K562 (cell line): ENCODE data around the gene RSPH6A. TPM values are rescaled to one million over a fixed set of nuclear protein-coding genes. Genes with fewer than 3 reads are reported as not detected.
A peak's percentile ranks its signal among the peaks of the same experiment; 100 is the strongest.

Experiments used
- AFF4 ChIP-seq: sonication (generic); formaldehyde crosslinking; IDR thresholded peaks from 2 replicates; pipeline ENCODE4 v1.8.0; 2023; ENCODE audit warnings: mild to moderate bottlenecking, missing genetic modification reagents
- BCL6 ChIP-seq: fragments of 250-450 bp; sonication (Bioruptor Pico); IDR thresholded peaks from 2 replicates; pipeline ENCODE4 v1.4.0; 2020
- CC2D1A ChIP-seq: fragments of 450-650 bp; IDR thresholded peaks from 2 replicates; pipeline ENCODE4 v1.6.1; 2017; ENCODE audit warnings: mild to moderate bottlenecking
- CREBBP ChIP-seq: IDR thresholded peaks from one replicate; pipeline ENCODE4 v1.6.1; 2012; ENCODE audit warnings: low read depth, mild to moderate bottlenecking, control low read depth, inconsistent platforms, low read length
- ELF4 ChIP-seq: fragments of 450-650 bp; formaldehyde crosslinking; IDR thresholded peaks from 2 replicates; pipeline ENCODE4 v1.4.0; 2022; ENCODE audit warnings: missing genetic modification characterization
- KDM5B ChIP-seq: fragments of 200-600 bp; sonication (generic); IDR thresholded peaks from 2 replicates; pipeline ENCODE4 v1.6.1; 2012; ENCODE audit warnings: low read depth, mild to moderate bottlenecking, moderate library complexity, low read length, control low read depth, inconsistent platforms; ENCODE audit not compliant: insufficient replicate concordance
- MAZ ChIP-seq, 2 experiments: fragments of 450-650 bp in 1 of 2; sonication (generic) in 1 of 2; formaldehyde crosslinking; IDR thresholded peaks in 1 of 2; conservative IDR thresholded peaks in 1 of 2; 2 replicates each; pipeline versions ENCODE4 v1.4.0 to v1.5.0; 2020; ENCODE audit warnings: mild to moderate bottlenecking in 1 of 2, missing genetic modification reagents in 1 of 2
- MITF ChIP-seq: IDR thresholded peaks from 2 replicates; pipeline ENCODE4 v1.6.1; 2014; ENCODE audit warnings: antibody characterized with exemption
- RBM39 ChIP-seq: fragments of 200-400 bp; formaldehyde crosslinking; optimal IDR thresholded peaks from 2 replicates; pipeline ENCODE3; 2018; ENCODE audit warnings: low read depth, low read length
- RREB1 ChIP-seq: fragments of 250-450 bp; sonication (Bioruptor Pico); IDR thresholded peaks from 2 replicates; pipeline ENCODE4 v1.4.0; 2020
- SIN3A ChIP-seq, 2 experiments: fragments of 150-350 bp in 1 of 2; IDR thresholded peaks; 2 replicates each; pipeline ENCODE4 v1.6.1; 2011 to 2016; ENCODE audit warnings: borderline replicate concordance in 2 of 2, low read depth in 2 of 2, low read length in 2 of 2, mild to moderate bottlenecking in 2 of 2, moderate library complexity in 2 of 2; ENCODE audit not compliant: control insufficient read depth in 1 of 2
- THRB ChIP-seq: fragments of 450-650 bp; formaldehyde crosslinking; conservative IDR thresholded peaks from 2 replicates; pipeline ENCODE4 v1.4.0; 2022; ENCODE audit warnings: mild to moderate bottlenecking, missing genetic modification characterization
- TRIM24 ChIP-seq, 2 experiments: fragments of 450-650 bp; IDR thresholded peaks; 2 replicates each; pipeline ENCODE4 v1.6.1; 2016
- polyA plus RNA-seq, 8 experiments: library from polyadenylated mRNA; depleted of rRNA in 4 of 8; stranded (reverse) in 5 of 8; unstranded in 3 of 8; fragments of >200 nt; fragmentation: Nextera tagmentation in 2 of 8; fragmentation: Illumina TruSeq in 1 of 8; extraction: Ambion mirVana in 2 of 8; extraction: Trizol in 1 of 8; gene quantifications; 2 replicates each; pipeline versions ENCODE4 v1.2.1 to v1.2.3, GENCODE V29; 2011 to 2014; ENCODE audit warnings: inconsistent platforms in 1 of 8, missing spikeins in 1 of 8
- total RNA-seq, 7 experiments: library from RNA; depleted of rRNA in 6 of 7; stranded (reverse); fragments of >200 nt in 6 of 7; fragmentation: Illumina TruSeq in 2 of 7; extraction: Trizol in 2 of 7; gene quantifications; 2 replicates each; pipeline versions ENCODE4 v1.2.1 to v1.2.3, GENCODE V29; 2011 to 2021; ENCODE audit warnings: low replicate concordance in 1 of 7

The RSPH6A gene
- total and polyA plus RNA-seq, 9 of the 15 experiments (the other 6 are each of a cell fraction or from before 2014, with no cell fraction given) = 0.03 to 0.15 (median 0.07) TPM; not detected in 5

DNA sequence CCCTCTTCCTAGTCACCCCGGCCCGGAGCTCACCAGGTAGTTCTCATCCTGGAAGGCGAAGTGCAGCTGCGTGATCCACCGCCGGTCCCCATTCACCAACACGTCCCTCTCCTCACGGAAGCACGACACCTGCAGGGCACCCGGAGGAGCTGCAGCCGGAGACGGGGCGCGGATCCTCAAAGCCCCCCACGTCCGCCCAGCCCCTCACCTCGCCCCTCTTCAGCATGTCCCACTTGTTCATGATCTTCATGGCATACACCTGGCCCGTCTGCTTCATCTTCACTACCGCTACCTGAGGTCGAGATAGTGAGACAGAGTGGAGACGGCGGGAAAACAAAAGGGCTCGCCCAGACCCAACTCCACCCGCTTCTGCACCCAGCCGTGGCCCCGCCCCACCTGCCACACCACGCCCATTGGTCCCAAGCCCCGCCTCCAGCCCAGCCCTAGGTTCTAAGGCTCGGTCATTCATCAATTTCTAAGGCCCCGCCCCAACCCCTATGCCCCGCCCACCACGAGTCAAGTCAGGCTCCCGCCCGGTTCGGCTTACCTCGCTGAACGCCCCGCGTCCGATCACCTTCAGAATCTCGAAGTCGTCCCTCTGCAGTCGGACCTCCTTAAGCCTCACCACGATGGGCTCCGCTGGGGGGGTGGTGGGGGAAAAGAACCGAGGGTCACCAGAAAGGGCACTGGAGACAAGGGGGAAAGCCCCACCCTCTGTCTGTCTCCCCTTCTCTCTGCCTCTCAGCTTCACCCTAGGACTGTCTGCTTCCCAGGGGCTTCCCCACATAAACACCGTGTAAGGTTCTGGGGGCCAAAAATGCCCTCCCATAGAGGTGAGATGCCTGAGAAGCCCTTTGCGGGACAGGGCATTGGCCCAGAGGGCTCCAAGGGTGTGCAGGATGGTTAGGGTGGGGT lies 35.6 kb downstream of the RSPH6A start (continued):
- TF ChIP-seq AFF4 (CRISPR knock-in tag) (no peak), RREB1 (no peak), MAZ (CRISPR knock-in tag; conservative IDR thresholded peaks at IDR 0.05 in 1 of 2, IDR thresholded peaks at IDR 0.05 in 1 of 2) (peak; percentile 41 to 67), KDM5B (peak; percentile 31), CC2D1A (peak; percentile 64), RBM39 (peak; percentile 75), MITF (no peak), THRB (CRISPR knock-in tag) (0 out of 2 replicates have a peak, but pooled peaks have one; percentile 64), TRIM24 (IDR thresholded peaks at IDR 0.05) (peak in 1 of 2 experiments; percentile 45; a peak in 1 of 4 replicates), CREBBP (no peak), ELF4 (CRISPR knock-in tag) (peak; percentile 58; the same call in 1 of the 2 replicates), SIN3A (IDR thresholded peaks at IDR 0.05; ENCODE audit: borderline replicate concordance in 2 of 2, control insufficient read depth in 1 of 2, low read depth in 2 of 2, low read length in 2 of 2) (0 out of 4 replicates have a peak, but pooled peaks of 1 of the 2 experiments have one; percentile 22), BCL6 (CRISPR knock-in tag) (no peak)
